Common myeloid progenitor, CD34-positive (primary cell): Measurements from ENCODE around the gene HIVEP2.
A peak's percentile ranks its signal among the peaks of the same experiment; 100 is the strongest.

ENCODE experiments used
- CTCF ChIA-PET: fragments of 350-600 bp; sonication (Branson Sonifier 250); formaldehyde crosslinking; loops from one replicate; lab custom pipeline; 2021; ENCODE audit warnings: antibody characterized with exemption; lab: Charles Lee
- POLR2A ChIA-PET: fragments of 350-600 bp; sonication (Branson Sonifier 250); formaldehyde crosslinking; loops from one replicate; lab custom pipeline; 2021; ENCODE audit warnings: antibody characterized with exemption; lab: Charles Lee
- DNase-seq, 3 donors: peaks; one replicate each; pipeline versions ENCODE4 v3.0.0 to v3.0.0-alpha.2; 2013
- H3K27ac ChIP-seq, 2 experiments: 1 replicate in 1 of 2; 2 replicates in 1 of 2; pipeline ENCODE4 v1.7.0; 2013; ENCODE audit warnings: inconsistent platforms in 2 of 2, low read length in 2 of 2, mild to moderate bottlenecking in 2 of 2, low read depth in 1 of 2, moderate library complexity in 1 of 2; ENCODE audit not compliant: severe bottlenecking in 2 of 2, insufficient read depth in 1 of 2, poor library complexity in 1 of 2
- H3K27me3 ChIP-seq, 5 experiments: replicated peaks in 2 of 5; 1 replicate in 3 of 5; 2 replicates in 2 of 5; pipeline versions ENCODE4 v1.6.1 to v1.7.0; 2013; ENCODE audit warnings: low read length in 4 of 5, mild to moderate bottlenecking in 2 of 5, moderate library complexity in 2 of 5, inconsistent platforms in 1 of 5; ENCODE audit not compliant: insufficient read depth in 5 of 5, control insufficient read depth in 4 of 5
- H3K36me3 ChIP-seq, 4 experiments: 1 replicate in 2 of 4; 2 replicates in 2 of 4; pipeline versions ENCODE4 v1.6.1 to v1.7.0; 2013; ENCODE audit warnings: low read length in 3 of 4, control low read depth in 1 of 4, mild to moderate bottlenecking in 1 of 4; ENCODE audit not compliant: control insufficient read depth in 4 of 4, insufficient read depth in 4 of 4
- H3K4me1 ChIP-seq, 4 experiments: 1 replicate in 3 of 4; 2 replicates in 1 of 4; pipeline versions ENCODE4 v1.6.1 to v1.7.1; 2013; ENCODE audit warnings: low read length in 3 of 4, mild to moderate bottlenecking in 3 of 4, control low read depth in 1 of 4, inconsistent platforms in 1 of 4, moderate library complexity in 1 of 4; ENCODE audit not compliant: control insufficient read depth in 4 of 4, insufficient read depth in 4 of 4; ENCODE audit errors: control extremely low read depth in 1 of 4
- H3K4me3 ChIP-seq, 7 experiments: 1 replicate in 4 of 7; 2 replicates in 3 of 7; pipeline versions ENCODE4 v1.5.1 to v1.7.0; 2013; ENCODE audit warnings: mild to moderate bottlenecking in 7 of 7, low read length in 6 of 7, moderate library complexity in 6 of 7, inconsistent platforms in 2 of 7, low read depth in 2 of 7, control low read depth in 1 of 7; ENCODE audit not compliant: insufficient read depth in 4 of 7, control insufficient read depth in 1 of 7; ENCODE audit errors: extremely low read depth in 1 of 7
- H3K9me3 ChIP-seq, 5 experiments: 1 replicate in 4 of 5; 2 replicates in 1 of 5; pipeline versions ENCODE4 v1.6.1 to v1.7.1; 2013; ENCODE audit warnings: low read length in 4 of 5, mild to moderate bottlenecking in 2 of 5, inconsistent platforms in 1 of 5, low read depth in 1 of 5, moderate library complexity in 1 of 5; ENCODE audit not compliant: control insufficient read depth in 4 of 5, insufficient read depth in 2 of 5; ENCODE audit errors: control extremely low read depth in 1 of 5
- WGBS: methylation state at CpG from one replicate; pipeline ENCODE4 v1.1.5; 2013; ENCODE audit not compliant: insufficient coverage; 5-methylcytosine and 5-hydroxymethylcytosine counted together

The HIVEP2 gene

GRCh38 chr6:142886431-142887170 lies 58.4 kb downstream of the HIVEP2 start:
- Histone ChIP-seq H3K27me3 (no peaks in the 10 kb centered on the region), H3K4me3 (no peak overlapping the region), H3K27ac (peak overlapping the region in 1 of 2 experiments; percentile 44), H3K36me3 (no peaks in the 10 kb centered on the region), H3K9me3 (no peaks in the 10 kb centered on the region), H3K4me1 (peaks cover 13 to 29% (median 27%) of the 10 kb centered on the region in 4 experiments)
- 61% methylated on average over 3 of the region's 4 CpGs for WGBS
- DNase-seq: peak; percentile 72 to 89 (median 85)
- CTCF ChIA-PET: interaction anchor here (0.7 to 2.1 kb wide), 13 partner anchors 12 to 194 kb away, joined by 3 to 13 read pairs (median 5); no protein-coding TSS in a partner anchor
- POLR2A ChIA-PET: interaction anchor here (1.6 kb wide), 1 partner anchor 60 kb away, joined by 13 read pairs; the partner anchor contains the start of gene HIVEP2

GRCh38 chr6:142885182-142885867 lies 59.7 kb downstream of the HIVEP2 start:
- DNase-seq: peak; percentile 87 to 98 (median 96)
- Histone ChIP-seq H3K4me3 (peak overlapping the region in 6 of 7 experiments; percentile 28 to 74 (median 57)), H3K4me1 (peaks cover 13 to 29% (median 27%) of the 10 kb centered on the region in 4 experiments), H3K27me3 (no peaks in the 10 kb centered on the region), H3K27ac (peak overlapping the region; percentile 84 to 89), H3K9me3 (no peaks in the 10 kb centered on the region), H3K36me3 (no peaks in the 10 kb centered on the region)
- ChIA-PET POLR2A (interaction anchor here (0.6 to 1.6 kb wide), 11 partner anchors 10 to 565 kb away, joined by 3 to 13 read pairs (median 3); partner anchors contain the start of genes ADAT2, HIVEP2 and PEX3), CTCF (interaction anchor here (0.8 to 2.1 kb wide), 17 partner anchors 13 to 193 kb away, joined by 3 to 14 read pairs (median 5); no protein-coding TSS in a partner anchor)
- WGBS: 16% methylated on average over 8 of the region's 10 CpGs

- no peaks in the 10 kb centered on the region for H3K9me3 ChIP-seq
- H3K4me3 ChIP-seq: peak overlapping the region in 6 of 7 experiments; percentile 28 to 74 (median 57)
- H3K36me3 ChIP-seq: no peaks in the 10 kb centered on the region
- CTCF ChIA-PET: interaction anchor here (1.0 to 2.1 kb wide), 12 partner anchors 12 to 138 kb away, joined by 3 to 14 read pairs (median 4); no protein-coding TSS in a partner anchor
- POLR2A ChIA-PET: interaction anchor here (1.0 to 1.6 kb wide), 7 partner anchors 9 to 138 kb away, joined by 3 to 13 read pairs (median 5); partner anchors contain the start of gene HIVEP2
- peak overlapping the region; percentile 84 to 89 for H3K27ac ChIP-seq
- DNase-seq: peak in 1 of 3 donors; percentile 34
- no peaks in the 10 kb centered on the region for H3K27me3 ChIP-seq
- 59% methylated on average over 2 of the region's 8 CpGs for WGBS
- peaks cover 13 to 29% (median 27%) of the 10 kb centered on the region in 4 experiments for H3K4me1 ChIP-seq
Measured at GRCh38 chr6:142884214-142885035, 60.6 kb downstream of the HIVEP2 start.

GRCh38 chr6:142883011-142883410 lies 62.0 kb downstream of the HIVEP2 start:
- Histone ChIP-seq H3K4me1 (peaks cover 13 to 29% (median 27%) of the 10 kb centered on the region in 4 experiments), H3K9me3 (peaks cover 0 to 2% (median 0%) of the 10 kb centered on the region in 5 experiments), H3K4me3 (no peak overlapping the region), H3K36me3 (peaks cover 0 to 3% (median under 1%) of the 10 kb centered on the region in 4 experiments), H3K27me3 (no peaks in the 10 kb centered on the region), H3K27ac (no peak overlapping the region)
- ChIA-PET POLR2A (interaction anchor here (1.5 kb wide), 1 partner anchor 63 kb away, joined by 3 read pairs; no protein-coding TSS in a partner anchor), CTCF (interaction anchor here (0.6 to 2.1 kb wide), 11 partner anchors 9 to 350 kb away, joined by 3 to 14 read pairs (median 3); no protein-coding TSS in a partner anchor)
- no peak for DNase-seq
- WGBS: 100% methylated on average over 1 of the region's 3 CpGs

GRCh38 chr6:142881761-142882160 lies 63.2 kb downstream of the HIVEP2 start:
- 100% methylated on average over 1 of the region's 3 CpGs for WGBS
- H3K9me3 ChIP-seq: peaks cover 0 to 6% (median 0%) of the 10 kb centered on the region in 5 experiments
- ChIA-PET POLR2A (no interaction called here), CTCF (interaction anchor here (1.1 to 2.3 kb wide), 5 partner anchors 9 to 548 kb away, joined by 3 to 8 read pairs (median 6); no protein-coding TSS in a partner anchor)
- no peak for DNase-seq
- no peak overlapping the region for H3K27ac ChIP-seq
- no peaks in the 10 kb centered on the region for H3K27me3 ChIP-seq
- H3K4me1 ChIP-seq: peaks cover 13 to 28% (median 24%) of the 10 kb centered on the region in 4 experiments
- H3K4me3 ChIP-seq: no peak overlapping the region
- H3K36me3 ChIP-seq: peaks cover 0 to 7% (median 2%) of the 10 kb centered on the region in 4 experiments

GRCh38 chr6:142881290-142881689 lies 63.7 kb downstream of the HIVEP2 start:
- H3K4me3 ChIP-seq: no peak overlapping the region
- H3K4me1 ChIP-seq: peaks cover 13 to 24% (median 20%) of the 10 kb centered on the region in 4 experiments
- H3K36me3 ChIP-seq: peaks cover 0 to 7% (median 2%) of the 10 kb centered on the region in 4 experiments
- H3K9me3 ChIP-seq: peaks cover 0 to 6% (median 0%) of the 10 kb centered on the region in 5 experiments
- no peak for DNase-seq
- CTCF ChIA-PET: interaction anchor here (1.1 to 2.3 kb wide), 5 partner anchors 9 to 548 kb away, joined by 3 to 8 read pairs (median 6); no protein-coding TSS in a partner anchor
- no CpG with 5 or more reads among the region's 1 CpG for WGBS
- H3K27me3 ChIP-seq: no peaks in the 10 kb centered on the region
- POLR2A ChIA-PET: no interaction called here
- no peak overlapping the region for H3K27ac ChIP-seq
